GM12874 (cell line): Measurements from ENCODE around the gene IL1A.

Experiments used
- CTCF ChIP-seq: IDR thresholded peaks from 2 replicates; pipeline ENCODE4 v1.5.1; 2011; ENCODE audit warnings: low read depth, mild to moderate bottlenecking, control low read depth, low read length, moderate library complexity; ENCODE audit not compliant: insufficient read depth

IL1A gene

GRCh38 chr2:112776113-112776512 lies 8.2 kb downstream of the IL1A start:
- no peak for TF ChIP-seq CTCF

GRCh38 chr2:112774536-112775285 lies 9.6 kb downstream of the IL1A start:
- TF ChIP-seq CTCF, result no peak

- TF ChIP-seq CTCF, result no peak
These were observed 10.7 kb downstream of the IL1A start for GRCh38 chr2:112773556-112773955.

- TF ChIP-seq CTCF, result no peak
These were observed 11.3 kb downstream of the IL1A start for GRCh38 chr2:112772911-112773475.

- TF ChIP-seq CTCF, result no peak
These were observed 12.0 kb downstream of the IL1A start for GRCh38 chr2:112772322-112772721.

- no peak for TF ChIP-seq CTCF
These were observed 15.9 kb downstream of the IL1A start for GRCh38 chr2:112768432-112768831.

- no peak for TF ChIP-seq CTCF
These were observed 16.5 kb downstream of the IL1A start for GRCh38 chr2:112767693-112768330.
